HepG2 (cell line): ENCODE results near the gene SNAP47. TPM values are rescaled to one million over a fixed set of nuclear protein-coding genes. Genes with fewer than 3 reads are reported as not detected.

ENCODE experiments used
- ATAC-seq: fragments of 200-7000 bp; cut with Tn5 transposase; 3 replicates; pipeline ENCODE4 v1.9.1; 2020; ENCODE audit warnings: mild to moderate bottlenecking, moderate library complexity
- BruUV-seq: library from RNA; stranded (reverse); fragments of 400-500 nt; replicated peaks from 2 replicates; lab custom pipeline; 2021; lab: Mats Ljungman, UMichigan
- CTCF ChIA-PET: fragments of 300-600 bp; formaldehyde crosslinking; extraction: SDS; loops from one replicate; lab custom pipeline; 2021; ENCODE audit warnings: low total read pairs, inconsistent platforms, low intra/inter-chr PET ratio; lab: Yijun Ruan, JAX
- POLR2A ChIA-PET: fragments of 350-600 bp; sonication (Branson Sonifier 250); formaldehyde crosslinking; loops from one replicate; lab custom pipeline; 2020; ENCODE audit warnings: antibody characterized with exemption, inconsistent platforms; lab: Yijun Ruan, JAX
- DNase-seq: peaks from one replicate; pipeline ENCODE4 v3.0.0-alpha.2; 2015; ENCODE audit warnings: low spot score
- FAIRE-seq: peaks from 3 replicates; lab custom pipeline; 2011; peaks lifted over from hg19 to GRCh38; lab: Jason Lieb, UNC
- H2AFZ ChIP-seq: one replicate; pipeline ENCODE4 v1.6.1; 2011; ENCODE audit warnings: low read length, inconsistent platforms
- H3K27ac ChIP-seq: fragments of 300-600 bp; 3 replicates; pipeline ENCODE4 v1.8.0; 2011; ENCODE audit warnings: mixed run types, mild to moderate bottlenecking, mixed read lengths, low read length, inconsistent platforms; ENCODE audit not compliant: insufficient read depth; ENCODE audit errors: extremely low read length
- H3K27me3 ChIP-seq, 2 experiments: fragments of 200-600 bp in 1 of 2; 2 replicates in 1 of 2; 3 replicates in 1 of 2; pipeline versions ENCODE4 v1.6.0 to v1.8.0; 2011; ENCODE audit warnings: low read length in 2 of 2, mild to moderate bottlenecking in 2 of 2, moderate library complexity in 2 of 2, inconsistent platforms in 1 of 2; ENCODE audit not compliant: insufficient read depth in 2 of 2, control insufficient read depth in 1 of 2
- H3K36me3 ChIP-seq, 2 experiments: fragments of 200-600 bp in 1 of 2; replicated peaks in 1 of 2; 2 replicates in 1 of 2; 3 replicates in 1 of 2; pipeline versions ENCODE4 v1.5.1 to v1.8.0; 2011; ENCODE audit warnings: low read length in 2 of 2, inconsistent platforms in 1 of 2; ENCODE audit not compliant: insufficient read depth in 2 of 2, control insufficient read depth in 1 of 2
- H3K4me1 ChIP-seq: 2 replicates; pipeline ENCODE4 v1.5.1; 2012; ENCODE audit warnings: low read length, inconsistent platforms; ENCODE audit not compliant: insufficient read depth
- H3K4me2 ChIP-seq: 2 replicates; pipeline ENCODE4 v1.6.0; 2011; ENCODE audit warnings: low read depth, low read length, inconsistent platforms
- H3K4me3 ChIP-seq, 3 experiments: fragments of 200-600 bp in 1 of 3; sonication (generic), shearing (Covaris generic) in 1 of 3; replicated peaks in 1 of 3; 2 replicates each; pipeline ENCODE4 v1.5.1; 2011 to 2016; ENCODE audit warnings: low read length in 3 of 3, inconsistent platforms in 2 of 3, low read depth in 2 of 3, mild to moderate bottlenecking in 2 of 3, control low read depth in 1 of 3, mixed read lengths in 1 of 3; ENCODE audit not compliant: insufficient read depth in 1 of 3
- H3K79me2 ChIP-seq: one replicate; pipeline ENCODE4 v1.6.1; 2011; ENCODE audit warnings: low read length, inconsistent platforms; ENCODE audit not compliant: insufficient read depth
- H3K9ac ChIP-seq: 2 replicates; pipeline ENCODE4 v1.6.0; 2011; ENCODE audit warnings: mild to moderate bottlenecking, low read depth, low read length, inconsistent platforms; ENCODE audit not compliant: insufficient read depth
- H3K9me3 ChIP-seq: 2 replicates; pipeline ENCODE4 v1.5.1; 2012; ENCODE audit warnings: mild to moderate bottlenecking, low read length
- H4K20me1 ChIP-seq: 2 replicates; pipeline ENCODE4 v1.6.0; 2011; ENCODE audit warnings: inconsistent platforms, mild to moderate bottlenecking, low read length, moderate library complexity; ENCODE audit not compliant: insufficient read depth
- GABPB1 ChIP-seq: IDR thresholded peaks from 2 replicates; pipeline ENCODE4 v1.6.1; 2016; ENCODE audit warnings: mild to moderate bottlenecking, missing genetic modification reagents, moderate library complexity, missing compliant biosample characterization
- HNF1A ChIP-seq, 2 experiments: sonication (generic) in 1 of 2; formaldehyde crosslinking in 1 of 2; IDR thresholded peaks; 2 replicates each; pipeline versions ENCODE4 v1.4.0 to v1.6.1; 2016 to 2020; ENCODE audit warnings: borderline replicate concordance in 1 of 2, low read depth in 1 of 2, mild to moderate bottlenecking in 1 of 2, missing genetic modification reagents in 1 of 2
- HNRNPK ChIP-seq: fragments of 200-400 bp; formaldehyde crosslinking; IDR thresholded peaks from 2 replicates; pipeline ENCODE4 v1.6.1; 2018; ENCODE audit warnings: low read length, low read depth, moderate library complexity, mild to moderate bottlenecking; ENCODE audit not compliant: poor library complexity, severe bottlenecking
- MTF2 ChIP-seq: sonication (generic); formaldehyde crosslinking; IDR thresholded peaks from 2 replicates; pipeline ENCODE4 v1.5.0; 2020; ENCODE audit warnings: missing genetic modification reagents, borderline replicate concordance
- ZFX ChIP-seq: sonication (generic); formaldehyde crosslinking; IDR thresholded peaks from 2 replicates; pipeline ENCODE4 v1.4.0; 2020; ENCODE audit warnings: mild to moderate bottlenecking, low read depth, missing genetic modification reagents, moderate library complexity
- ZNF263 ChIP-seq: sonication (generic); formaldehyde crosslinking; IDR thresholded peaks from 2 replicates; pipeline ENCODE4 v1.4.0; 2020; ENCODE audit warnings: missing genetic modification reagents
- ZNF503 ChIP-seq: sonication (generic); formaldehyde crosslinking; IDR thresholded peaks from 2 replicates; pipeline ENCODE4 v1.4.0; 2020; ENCODE audit warnings: missing genetic modification reagents
- ZNF737 ChIP-seq: sonication (generic); formaldehyde crosslinking; IDR thresholded peaks from 2 replicates; pipeline ENCODE4 v1.5.0; 2020; ENCODE audit warnings: missing genetic modification reagents, mild to moderate bottlenecking, borderline replicate concordance
- ZSCAN25 ChIP-seq: sonication (generic); formaldehyde crosslinking; IDR thresholded peaks from 2 replicates; pipeline ENCODE4 v1.8.0; 2022; ENCODE audit warnings: mild to moderate bottlenecking, missing genetic modification reagents
- WGBS: methylation state at CpG from one replicate; pipeline ENCODE4 v1.1.6; 2017; ENCODE audit warnings: low lambda C conversion rate; 5-methylcytosine and 5-hydroxymethylcytosine counted together
- in situ Hi-C: cut with HindIII; loops from 2 replicates; pipeline ENCODE4 v1.10.0; 2017; ENCODE audit warnings: low pct_unique_long_range_greater_than_20kb; ENCODE audit not compliant: extremely low pct_ligation_motif_present
- intact Hi-C: fragments of 100-400 bp; cut with micrococcal nuclease; formaldehyde crosslinking; loops from one replicate; pipeline ENCODE4 v1.10.0; 2022; ENCODE audit not compliant: unreplicated experiment
- polyA plus RNA-seq, 8 experiments: library from polyadenylated mRNA; depleted of rRNA in 3 of 8; stranded (reverse) in 7 of 8; unstranded in 1 of 8; fragments of >200 nt; fragmentation: Illumina TruSeq in 4 of 8; extraction: Trizol in 4 of 8; gene quantifications; 2 replicates each; pipeline versions ENCODE4 v1.2.1 to v1.2.3, GENCODE V29; 2011 to 2016; ENCODE audit warnings: low read depth in 4 of 8, missing spikeins in 1 of 8, mixed read lengths in 1 of 8; ENCODE audit not compliant: insufficient read depth in 1 of 8
- total RNA-seq, 5 experiments: library from RNA; depleted of rRNA; stranded (reverse); fragments of >200 nt; fragmentation: Illumina TruSeq; extraction: Trizol; gene quantifications; 2 replicates each; pipeline ENCODE4 v1.2.3, GENCODE V29; 2016; ENCODE audit warnings: low read depth in 1 of 5

SNAP47 gene
- total and polyA plus RNA-seq, 2 of the 13 experiments (the other 11 are each of a cell fraction or from before 2014, with no cell fraction given) = 13.6 to 25.1 TPM

- DNase-seq (peak; percentile 29), ATAC-seq (peak; percentile 53), FAIRE-seq (no peak)
- Histone ChIP-seq H2AFZ (no peak overlapping the region), H3K9ac (no peak overlapping the region), H3K4me3 (peak overlapping the region; percentile 30 to 72 (median 53); a peak in 4 of 6 replicates), H3K9me3 (no peaks in the 10 kb centered on the region), H3K4me2 (peak overlapping the region; percentile 70), H3K4me1 (peaks cover 24% of the 10 kb centered on the region), H3K27ac (no peak overlapping the region), H3K27me3 (peaks cover 8 to 47% of the 10 kb centered on the region in 2 experiments; a peak in 4 of 5 replicates), H3K79me2 (no peaks in the 10 kb centered on the region), H3K36me3 (no peaks in the 10 kb centered on the region), H4K20me1 (no peaks in the 10 kb centered on the region)
- BruUV-seq = no TSS peak
- ChIA-PET CTCF (no interaction called here), POLR2A (interaction anchor here (0.8 kb wide), 1 partner anchor 295 kb away, joined by 3 read pairs; no protein-coding TSS in a partner anchor)
- intact Hi-C loops = no loop called here
- 0% methylated on average over 17 of the region's 68 CpGs for WGBS
- 0 out of 2 replicates have a peak, but pooled peaks have one; percentile 20 for TF ChIP-seq ZSCAN25 (CRISPR knock-in tag)
- 0 out of 2 replicates have a peak, but pooled peaks have one; percentile 4 for TF ChIP-seq ZFX (CRISPR knock-in tag)
- TF ChIP-seq GABPB1 (CRISPR knock-in tag) = peak; percentile 16; the same call in 1 of the 2 replicates
- TF ChIP-seq HNRNPK = peak; percentile 86
- peak; percentile 90 for TF ChIP-seq ZNF263
- no peak for TF ChIP-seq MTF2 (CRISPR knock-in tag)
- TF ChIP-seq ZNF503 (CRISPR knock-in tag) = no peak
- TF ChIP-seq HNF1A (IDR thresholded peaks at IDR 0.05; ENCODE audit: low read depth) = no peak
- TF ChIP-seq HNF1A (CRISPR knock-in tag; IDR thresholded peaks at IDR 0.05; ENCODE audit: borderline replicate concordance) = no peak
- TF ChIP-seq ZNF737 (CRISPR knock-in tag) = 0 out of 2 replicates have a peak, but pooled peaks have one; percentile 21
- in situ Hi-C loops = no loop called here
Measured at GRCh38 chr1:227788271-227789083, 53.2 kb downstream of the SNAP47 start.
